CD14-positive monocyte (primary cell): ENCODE results near the gene BLOC1S4. TPM values are rescaled to one million over a fixed set of nuclear protein-coding genes. Genes with fewer than 3 reads are reported as not detected.
A peak's percentile ranks its signal among the peaks of the same experiment; 100 is the strongest.

Experiments
- DNase-seq, 3 donors: peaks; one replicate each; pipeline ENCODE4 v3.0.0-alpha.2; 2011 to 2022
- H2AFZ ChIP-seq: 2 replicates; pipeline ENCODE4 v1.6.0; 2012; ENCODE audit warnings: mild to moderate bottlenecking, low read depth, low read length, inconsistent platforms; ENCODE audit not compliant: insufficient read depth, poor library complexity, severe bottlenecking
- H3K27ac ChIP-seq, 2 donors: 1 replicate in 1 of 2; 2 replicates in 1 of 2; pipeline ENCODE4 v1.5.1; 2012 to 2013; ENCODE audit warnings: low read length in 2 of 2, control low read depth in 1 of 2, inconsistent platforms in 1 of 2, low read depth in 1 of 2, mild to moderate bottlenecking in 1 of 2
- H3K27me3 ChIP-seq, 2 donors: one replicate each; pipeline versions ENCODE4 v1.6.0 to v1.6.1; 2011 to 2013; ENCODE audit warnings: low read length in 2 of 2; ENCODE audit not compliant: control insufficient read depth in 2 of 2, insufficient read depth in 2 of 2
- H3K36me3 ChIP-seq, 2 donors: replicated peaks in 1 of 2; 1 replicate in 1 of 2; 2 replicates in 1 of 2; pipeline versions ENCODE4 v1.5.1 to v1.6.1; 2012 to 2013; ENCODE audit warnings: low read length in 2 of 2, control low read depth in 1 of 2, inconsistent platforms in 1 of 2, mild to moderate bottlenecking in 1 of 2; ENCODE audit not compliant: insufficient read depth in 2 of 2, control insufficient read depth in 1 of 2
- H3K4me1 ChIP-seq, 2 donors: 1 replicate in 1 of 2; 2 replicates in 1 of 2; pipeline versions ENCODE4 v1.5.1 to v1.6.1; 2012 to 2013; ENCODE audit warnings: low read length in 2 of 2, control low read depth in 1 of 2, inconsistent platforms in 1 of 2, mild to moderate bottlenecking in 1 of 2, moderate library complexity in 1 of 2; ENCODE audit not compliant: insufficient read depth in 2 of 2, control insufficient read depth in 1 of 2
- H3K4me2 ChIP-seq: replicated peaks from 2 replicates; pipeline ENCODE3; 2012; ENCODE audit warnings: low read length, moderate library complexity, mild to moderate bottlenecking; ENCODE audit not compliant: poor library complexity, severe bottlenecking; ENCODE audit errors: extremely low read depth
- H3K4me3 ChIP-seq, 3 experiments: fragments of 200-600 bp in 1 of 3; sonication (generic) in 1 of 3; replicated peaks in 1 of 3; 1 replicate in 2 of 3; 2 replicates in 1 of 3; pipeline ENCODE4 v1.5.1; 2011 to 2013; ENCODE audit warnings: low read length in 3 of 3, mild to moderate bottlenecking in 3 of 3, control low read depth in 2 of 3, low read depth in 2 of 3, inconsistent platforms in 1 of 3, moderate library complexity in 1 of 3
- H3K79me2 ChIP-seq: 2 replicates; pipeline ENCODE4 v1.6.0; 2012; ENCODE audit warnings: mild to moderate bottlenecking, control low read depth, inconsistent platforms, low read length, moderate library complexity; ENCODE audit not compliant: insufficient read depth
- H3K9ac ChIP-seq: 2 replicates; pipeline ENCODE4 v1.6.0; 2017; ENCODE audit warnings: low read length, mild to moderate bottlenecking; ENCODE audit not compliant: insufficient read depth, poor library complexity, severe bottlenecking
- H3K9me3 ChIP-seq, 2 donors: replicated peaks in 1 of 2; 1 replicate in 1 of 2; 2 replicates in 1 of 2; pipeline versions ENCODE4 v1.5.1 to v1.6.1; 2012 to 2013; ENCODE audit warnings: low read length in 2 of 2, control low read depth in 1 of 2; ENCODE audit not compliant: control insufficient read depth in 1 of 2, insufficient read depth in 1 of 2
- H4K20me1 ChIP-seq: 2 replicates; pipeline ENCODE4 v1.6.0; 2012; ENCODE audit warnings: mild to moderate bottlenecking, low read length, control low read depth, moderate library complexity; ENCODE audit not compliant: insufficient read depth
- H3K27ac Mint-ChIP-seq, 7 donors: one replicate each; pipeline ENCODE4 v1.8.0; 2020; ENCODE audit warnings: mild to moderate bottlenecking in 7 of 7, mixed read lengths in 7 of 7, moderate library complexity in 6 of 7, inconsistent platforms in 2 of 7
- H3K27me3 Mint-ChIP-seq, 3 donors: one replicate each; pipeline ENCODE4 v1.8.0; 2021 to 2022; ENCODE audit warnings: low read depth in 3 of 3, mild to moderate bottlenecking in 3 of 3, mixed read lengths in 3 of 3, moderate library complexity in 3 of 3, inconsistent platforms in 1 of 3
- H3K36me3 Mint-ChIP-seq, 2 donors: one replicate each; pipeline ENCODE4 v1.8.0; 2020; ENCODE audit warnings: mixed read lengths in 2 of 2, inconsistent platforms in 1 of 2, mild to moderate bottlenecking in 1 of 2
- H3K4me1 Mint-ChIP-seq: one replicate; pipeline ENCODE4 v1.8.0; 2020; ENCODE audit warnings: mild to moderate bottlenecking, mixed read lengths
- H3K4me3 Mint-ChIP-seq, 2 donors: one replicate each; pipeline ENCODE4 v1.8.0; 2020; ENCODE audit warnings: mild to moderate bottlenecking in 2 of 2, mixed read lengths in 2 of 2, moderate library complexity in 1 of 2
- H3K9me3 Mint-ChIP-seq, 7 donors: one replicate each; pipeline ENCODE4 v1.8.0; 2020 to 2022; ENCODE audit warnings: mixed read lengths in 7 of 7, mild to moderate bottlenecking in 6 of 7, moderate library complexity in 6 of 7, inconsistent platforms in 2 of 7
- WGBS: methylation state at CpG from one replicate; pipeline ENCODE4 v1.1.5; 2013; ENCODE audit warnings: missing lambda C conversion rate; ENCODE audit not compliant: insufficient coverage; 5-methylcytosine and 5-hydroxymethylcytosine counted together
- intact Hi-C, 2 donors: fragments of 100-400 bp; cut with micrococcal nuclease; formaldehyde crosslinking; loops; one replicate each; pipeline versions ENCODE4 v1.15.0 to v1.15.1; 2023
- polyA plus RNA-seq, 3 donors: library from polyadenylated mRNA; depleted of rRNA in 1 of 3; unstranded in 2 of 3; stranded (reverse) in 1 of 3; fragments of 300-500 nt in 2 of 3; fragments of >200 nt in 1 of 3; fragmentation: Illumina TruSeq in 2 of 3; gene quantifications; 1 replicate in 2 of 3; 2 replicates in 1 of 3; pipeline ENCODE4 v1.2.3, GENCODE V29; 2012 to 2021
- TF ChIP-seq, protein P1 (sequence below): fragments of 200-600 bp; IDR thresholded peaks from one replicate; pipeline ENCODE4 v1.8.0; 2022; ENCODE audit warnings: antibody characterized with exemption, mild to moderate bottlenecking

The BLOC1S4 gene
- polyA plus RNA-seq, 3 donors = 6.7 to 30.9 (median 20.1) TPM

DNA sequence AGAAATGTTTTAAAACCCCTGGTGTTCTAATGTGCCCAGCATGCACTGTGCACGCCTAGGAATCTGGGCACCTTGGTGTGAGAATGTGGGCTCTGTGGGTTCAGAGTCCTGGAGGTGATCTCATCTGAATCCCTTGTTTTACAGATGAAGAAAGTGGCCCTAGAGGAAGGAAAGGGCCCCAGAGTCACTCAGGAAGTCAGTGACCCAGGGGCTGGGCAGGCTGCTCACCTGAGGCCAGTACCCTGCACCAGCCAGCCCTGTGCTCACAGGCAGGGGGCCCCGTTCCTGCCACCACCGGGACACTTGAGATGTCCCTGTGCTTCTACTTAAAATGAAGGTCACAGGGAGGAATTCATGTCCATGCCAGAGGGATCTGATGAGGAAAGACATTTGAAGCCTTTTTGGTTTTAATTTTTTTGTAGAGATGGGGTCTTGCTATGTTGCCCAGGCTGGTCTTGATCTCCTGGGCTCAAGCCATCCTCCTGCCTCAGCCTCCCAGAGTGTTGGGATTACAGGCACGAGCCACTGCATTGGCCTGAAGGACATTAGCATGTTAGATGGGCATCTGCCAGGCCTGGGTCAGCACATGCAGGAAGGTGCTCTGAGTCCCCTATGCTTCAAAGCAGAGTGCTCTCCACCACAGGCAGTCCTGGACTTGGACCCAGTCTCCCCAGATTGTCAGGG, 29.7 kb upstream of the BLOC1S4 start:
- Histone ChIP-seq H3K27me3 (no peaks in the 10 kb centered on the region), H3K36me3 (no peaks in the 10 kb centered on the region), H4K20me1 (no peaks in the 10 kb centered on the region), H3K79me2 (no peaks in the 10 kb centered on the region), H3K4me2 (no peak overlapping the region), H3K9ac (no peak overlapping the region), H2AFZ (no peak overlapping the region), H3K4me3 (no peak overlapping the region), H3K9me3 (no peaks in the 10 kb centered on the region), H3K27ac (no peak overlapping the region), H3K4me1 (peaks cover 17 to 26% of the 10 kb centered on the region in 2 donors)
- Mint-ChIP-seq H3K4me3 (no peak overlapping the region), H3K9me3 (peaks cover 1 to 10% (median 4%) of the 10 kb centered on the region in 7 donors), H3K36me3 (no peaks in the 10 kb centered on the region), H3K4me1 (peaks cover 34% of the 10 kb centered on the region), H3K27me3 (peaks cover 0 to 9% (median 5%) of the 10 kb centered on the region in 3 donors), H3K27ac (no peak overlapping the region)
- WGBS = 61% methylated on average over 3 of the region's 4 CpGs
- TF ChIP-seq, protein P1, sequence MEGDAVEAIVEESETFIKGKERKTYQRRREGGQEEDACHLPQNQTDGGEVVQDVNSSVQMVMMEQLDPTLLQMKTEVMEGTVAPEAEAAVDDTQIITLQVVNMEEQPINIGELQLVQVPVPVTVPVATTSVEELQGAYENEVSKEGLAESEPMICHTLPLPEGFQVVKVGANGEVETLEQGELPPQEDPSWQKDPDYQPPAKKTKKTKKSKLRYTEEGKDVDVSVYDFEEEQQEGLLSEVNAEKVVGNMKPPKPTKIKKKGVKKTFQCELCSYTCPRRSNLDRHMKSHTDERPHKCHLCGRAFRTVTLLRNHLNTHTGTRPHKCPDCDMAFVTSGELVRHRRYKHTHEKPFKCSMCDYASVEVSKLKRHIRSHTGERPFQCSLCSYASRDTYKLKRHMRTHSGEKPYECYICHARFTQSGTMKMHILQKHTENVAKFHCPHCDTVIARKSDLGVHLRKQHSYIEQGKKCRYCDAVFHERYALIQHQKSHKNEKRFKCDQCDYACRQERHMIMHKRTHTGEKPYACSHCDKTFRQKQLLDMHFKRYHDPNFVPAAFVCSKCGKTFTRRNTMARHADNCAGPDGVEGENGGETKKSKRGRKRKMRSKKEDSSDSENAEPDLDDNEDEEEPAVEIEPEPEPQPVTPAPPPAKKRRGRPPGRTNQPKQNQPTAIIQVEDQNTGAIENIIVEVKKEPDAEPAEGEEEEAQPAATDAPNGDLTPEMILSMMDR = no peak
- intact Hi-C loops = no loop called here
- DNase-seq = no peak

DNA sequence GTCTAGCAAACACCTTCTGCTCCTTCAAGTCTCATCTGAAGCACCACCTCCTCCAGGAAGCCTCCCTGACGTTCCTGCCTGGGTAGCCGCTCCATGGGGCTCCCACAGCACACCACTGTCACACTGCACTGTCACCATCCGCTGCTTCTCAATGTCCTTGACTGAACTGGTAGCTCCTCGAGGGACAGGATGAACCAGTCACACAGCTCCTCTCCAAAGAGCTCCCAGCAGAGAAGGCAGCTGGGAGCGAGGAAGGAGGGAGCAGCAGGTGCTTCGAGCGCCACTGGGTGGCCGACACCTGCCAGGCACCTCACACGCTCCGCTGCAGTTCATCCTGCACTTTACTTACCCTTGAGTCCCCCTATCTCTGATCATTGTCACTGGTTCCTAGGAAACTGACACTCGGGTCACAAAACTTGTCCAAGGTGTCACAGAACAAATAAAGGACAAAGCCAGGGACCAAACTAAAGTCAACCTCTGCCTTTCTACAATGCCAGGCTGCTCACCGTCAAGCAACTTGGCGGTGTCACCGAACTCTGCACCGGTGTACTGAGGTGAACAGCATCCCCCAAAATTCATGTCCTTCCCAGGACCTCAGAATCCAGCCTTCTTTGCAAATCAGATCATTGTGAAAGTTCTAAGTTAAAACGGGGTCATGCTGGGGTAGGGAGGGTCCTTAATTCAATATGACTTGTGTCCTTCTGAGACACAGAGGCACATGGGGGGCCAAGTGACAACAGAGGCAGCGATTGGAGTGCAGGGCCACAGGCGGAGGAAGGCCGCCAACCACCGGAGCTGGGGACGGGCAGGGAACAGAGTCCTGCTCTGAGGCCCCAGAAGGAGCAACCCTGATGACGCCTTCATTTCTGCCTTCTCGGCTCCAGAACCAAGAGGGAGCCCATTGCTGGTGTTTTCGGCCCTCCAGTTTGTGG, 27.8 kb upstream of the BLOC1S4 start:
- peaks cover 35% of the 10 kb centered on the region for H3K4me1 Mint-ChIP-seq
- H2AFZ ChIP-seq = peak overlapping the region; percentile 75
- no peaks in the 10 kb centered on the region for H3K36me3 Mint-ChIP-seq
- no peaks in the 10 kb centered on the region for H3K79me2 ChIP-seq
- peak overlapping the region; percentile 22 for H3K4me2 ChIP-seq
- 88% methylated on average over 17 of the region's 24 CpGs for WGBS
- H3K9me3 Mint-ChIP-seq = peaks cover 1 to 10% (median 4%) of the 10 kb centered on the region in 7 donors
- intact Hi-C loops = no loop called here
- no peak overlapping the region for H3K27ac ChIP-seq
- peaks cover 0 to 9% (median 5%) of the 10 kb centered on the region in 3 donors for H3K27me3 Mint-ChIP-seq
- H3K27me3 ChIP-seq = no peaks in the 10 kb centered on the region
- H3K9ac ChIP-seq = no peak overlapping the region
- TF ChIP-seq, protein P1 = no peak
- peaks cover 14 to 28% of the 10 kb centered on the region in 2 donors for H3K4me1 ChIP-seq
- H4K20me1 ChIP-seq = no peaks in the 10 kb centered on the region
- H3K4me3 Mint-ChIP-seq = no peak overlapping the region
- peak overlapping the region in 1 of 7 donors; percentile 53 for H3K27ac Mint-ChIP-seq
- DNase-seq = no peak
- no peak overlapping the region for H3K4me3 ChIP-seq
- no peaks in the 10 kb centered on the region for H3K36me3 ChIP-seq
- H3K9me3 ChIP-seq = no peaks in the 10 kb centered on the region
